ENCODE data around the gene ERBB2. TPM values are rescaled to one million over a fixed set of nuclear protein-coding genes. Genes with fewer than 3 reads are reported as not detected.

Gene ERBB2
- total and polyA plus RNA-seq, 8 donors, result 13.1 to 402 (median 56.5) TPM

DNA sequence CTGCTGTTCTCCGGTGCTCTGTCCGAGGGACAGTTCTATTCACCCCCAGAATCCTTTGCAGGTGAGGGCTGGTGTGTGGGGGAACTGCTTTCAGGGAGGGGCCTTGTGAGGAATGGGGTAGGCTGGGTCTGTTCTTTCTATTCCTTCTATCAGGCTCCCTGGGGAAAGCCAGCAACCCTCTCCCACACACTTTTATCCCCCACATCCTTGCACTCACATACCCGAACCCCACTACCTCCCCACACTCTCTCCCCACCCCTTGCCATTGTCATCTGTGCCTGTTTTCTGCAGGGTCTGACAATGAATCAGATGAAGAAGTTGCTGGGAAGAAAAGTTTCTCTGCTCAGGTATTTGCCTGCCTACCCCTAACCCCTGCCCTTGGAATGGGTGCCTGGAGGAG is 41.1 kb upstream of the ERBB2 start:
- DNase-seq, result no peak
- Histone ChIP-seq H3K9me3 (no peaks in the 10 kb centered on the region), H3K4me3 (no peak overlapping the region), H3K36me3 (peaks cover 21 to 92% (median 83%) of the 10 kb centered on the region in 4 donors), H3K4me1 (peaks cover 31 to 52% (median 44%) of the 10 kb centered on the region in 4 donors), H3K27me3 (no peaks in the 10 kb centered on the region), H3K27ac (peak overlapping the region in 3 of 5 donors; percentile 55 to 82 (median 79))
- 82 to 96% (median 91%) methylated on average over 2 to 3 of the region's 3 CpGs for WGBS, 5 donors
- intact Hi-C loops (cut with DNase I; ENCODE audit: low total_unique reads), result no loop called here
- no peak for TF ChIP-seq POLR2AphosphoS5 (IDR thresholded peaks at IDR 0.05)
- TF ChIP-seq EP300 (IDR thresholded peaks at IDR 0.05), result no peak
- TF ChIP-seq POLR2A (IDR thresholded peaks at IDR 0.05), result no peak
- TF ChIP-seq, protein P1, sequence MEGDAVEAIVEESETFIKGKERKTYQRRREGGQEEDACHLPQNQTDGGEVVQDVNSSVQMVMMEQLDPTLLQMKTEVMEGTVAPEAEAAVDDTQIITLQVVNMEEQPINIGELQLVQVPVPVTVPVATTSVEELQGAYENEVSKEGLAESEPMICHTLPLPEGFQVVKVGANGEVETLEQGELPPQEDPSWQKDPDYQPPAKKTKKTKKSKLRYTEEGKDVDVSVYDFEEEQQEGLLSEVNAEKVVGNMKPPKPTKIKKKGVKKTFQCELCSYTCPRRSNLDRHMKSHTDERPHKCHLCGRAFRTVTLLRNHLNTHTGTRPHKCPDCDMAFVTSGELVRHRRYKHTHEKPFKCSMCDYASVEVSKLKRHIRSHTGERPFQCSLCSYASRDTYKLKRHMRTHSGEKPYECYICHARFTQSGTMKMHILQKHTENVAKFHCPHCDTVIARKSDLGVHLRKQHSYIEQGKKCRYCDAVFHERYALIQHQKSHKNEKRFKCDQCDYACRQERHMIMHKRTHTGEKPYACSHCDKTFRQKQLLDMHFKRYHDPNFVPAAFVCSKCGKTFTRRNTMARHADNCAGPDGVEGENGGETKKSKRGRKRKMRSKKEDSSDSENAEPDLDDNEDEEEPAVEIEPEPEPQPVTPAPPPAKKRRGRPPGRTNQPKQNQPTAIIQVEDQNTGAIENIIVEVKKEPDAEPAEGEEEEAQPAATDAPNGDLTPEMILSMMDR (IDR thresholded peaks at IDR 0.05), result no peak

DNA sequence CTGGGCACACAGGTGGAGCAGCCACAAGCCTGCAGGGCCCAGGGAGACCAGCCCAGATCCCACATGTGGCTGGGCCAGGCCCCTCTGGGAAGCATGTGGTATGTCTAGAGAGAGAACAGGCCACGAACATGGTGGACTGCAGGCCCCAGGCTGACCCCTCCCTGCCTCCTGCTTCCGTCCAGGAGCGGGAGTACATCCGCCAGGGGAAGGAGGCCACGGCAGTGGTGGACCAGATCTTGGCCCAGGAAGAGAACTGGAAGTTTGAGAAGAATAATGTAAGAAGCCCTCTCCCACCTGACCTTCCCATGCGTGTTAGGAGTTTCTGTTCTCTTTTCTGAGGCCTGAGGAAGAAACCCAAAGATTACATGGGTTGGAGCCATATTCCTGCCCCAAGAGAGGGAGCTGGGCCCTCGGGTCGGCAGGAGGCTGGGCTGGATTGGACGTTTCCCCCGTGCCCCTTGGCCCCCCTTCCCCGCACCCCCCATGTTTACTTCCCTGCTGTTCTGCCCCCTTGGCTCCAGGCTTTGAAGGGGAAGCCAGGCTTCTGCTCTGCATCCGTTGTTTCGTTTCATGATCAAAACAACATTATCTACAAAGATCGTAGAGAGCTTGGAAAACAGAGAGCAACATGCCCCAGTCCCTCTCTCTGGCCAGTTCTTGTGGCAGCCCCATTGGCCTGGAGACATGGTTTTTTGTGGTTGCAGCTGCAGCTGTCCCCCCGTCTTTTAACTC is 40.4 kb upstream of the ERBB2 start:
- DNase-seq, result no peak
- no peak for TF ChIP-seq EP300 (IDR thresholded peaks at IDR 0.05)
- TF ChIP-seq POLR2AphosphoS5 (IDR thresholded peaks at IDR 0.05), result no peak
- TF ChIP-seq POLR2A (IDR thresholded peaks at IDR 0.05), result no peak
- TF ChIP-seq, protein P1 (IDR thresholded peaks at IDR 0.05), result no peak
- Histone ChIP-seq H3K9me3 (no peaks in the 10 kb centered on the region), H3K27me3 (no peaks in the 10 kb centered on the region), H3K4me3 (no peak overlapping the region), H3K27ac (peak overlapping the region in 4 of 5 donors; percentile 21 to 82 (median 67)), H3K4me1 (peaks cover 38 to 55% (median 49%) of the 10 kb centered on the region in 4 donors), H3K36me3 (peaks cover 21 to 86% (median 80%) of the 10 kb centered on the region in 4 donors)
- 54 to 67% (median 66%) methylated on average over 14 to 15 of the region's 15 CpGs for WGBS, 5 donors
- intact Hi-C loops (cut with DNase I; ENCODE audit: low total_unique reads), result no loop called here

DNA sequence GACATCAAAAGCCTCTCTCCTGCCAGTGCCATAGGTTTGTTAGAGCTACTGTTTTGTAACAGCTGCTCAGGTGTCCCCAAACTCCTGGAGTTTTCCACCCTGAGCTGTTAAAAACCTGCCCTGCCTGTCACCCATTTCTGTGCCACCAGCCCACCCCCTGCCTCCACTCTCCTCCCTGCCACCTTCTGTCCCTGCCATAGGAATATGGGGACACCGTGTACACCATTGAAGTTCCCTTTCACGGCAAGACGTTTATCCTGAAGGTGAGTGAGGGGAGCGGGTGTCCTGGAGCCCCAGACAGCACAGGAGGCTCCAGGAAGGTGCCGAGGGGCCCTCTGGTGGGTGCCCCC is 39.9 kb upstream of the ERBB2 start:
- Histone ChIP-seq H3K36me3 (peaks cover 21 to 81% (median 74%) of the 10 kb centered on the region in 4 donors), H3K4me3 (no peak overlapping the region), H3K4me1 (peaks cover 43 to 61% (median 54%) of the 10 kb centered on the region in 4 donors), H3K27me3 (peaks cover 0 to 4% (median 0%) of the 10 kb centered on the region in 3 donors), H3K9me3 (no peaks in the 10 kb centered on the region), H3K27ac (peak overlapping the region in 4 of 5 donors; percentile 21 to 82 (median 67))
- WGBS, 5 donors, result 60 to 86% (median 81%) methylated on average over 5 of the region's 5 CpGs
- intact Hi-C loops (cut with DNase I; ENCODE audit: low total_unique reads), result no loop called here
- no peak for DNase-seq
- TF ChIP-seq POLR2A (IDR thresholded peaks at IDR 0.05) (no peak), EP300 (IDR thresholded peaks at IDR 0.05) (no peak), POLR2AphosphoS5 (IDR thresholded peaks at IDR 0.05) (no peak)
- TF ChIP-seq, protein P1 (IDR thresholded peaks at IDR 0.05), result no peak

DNA sequence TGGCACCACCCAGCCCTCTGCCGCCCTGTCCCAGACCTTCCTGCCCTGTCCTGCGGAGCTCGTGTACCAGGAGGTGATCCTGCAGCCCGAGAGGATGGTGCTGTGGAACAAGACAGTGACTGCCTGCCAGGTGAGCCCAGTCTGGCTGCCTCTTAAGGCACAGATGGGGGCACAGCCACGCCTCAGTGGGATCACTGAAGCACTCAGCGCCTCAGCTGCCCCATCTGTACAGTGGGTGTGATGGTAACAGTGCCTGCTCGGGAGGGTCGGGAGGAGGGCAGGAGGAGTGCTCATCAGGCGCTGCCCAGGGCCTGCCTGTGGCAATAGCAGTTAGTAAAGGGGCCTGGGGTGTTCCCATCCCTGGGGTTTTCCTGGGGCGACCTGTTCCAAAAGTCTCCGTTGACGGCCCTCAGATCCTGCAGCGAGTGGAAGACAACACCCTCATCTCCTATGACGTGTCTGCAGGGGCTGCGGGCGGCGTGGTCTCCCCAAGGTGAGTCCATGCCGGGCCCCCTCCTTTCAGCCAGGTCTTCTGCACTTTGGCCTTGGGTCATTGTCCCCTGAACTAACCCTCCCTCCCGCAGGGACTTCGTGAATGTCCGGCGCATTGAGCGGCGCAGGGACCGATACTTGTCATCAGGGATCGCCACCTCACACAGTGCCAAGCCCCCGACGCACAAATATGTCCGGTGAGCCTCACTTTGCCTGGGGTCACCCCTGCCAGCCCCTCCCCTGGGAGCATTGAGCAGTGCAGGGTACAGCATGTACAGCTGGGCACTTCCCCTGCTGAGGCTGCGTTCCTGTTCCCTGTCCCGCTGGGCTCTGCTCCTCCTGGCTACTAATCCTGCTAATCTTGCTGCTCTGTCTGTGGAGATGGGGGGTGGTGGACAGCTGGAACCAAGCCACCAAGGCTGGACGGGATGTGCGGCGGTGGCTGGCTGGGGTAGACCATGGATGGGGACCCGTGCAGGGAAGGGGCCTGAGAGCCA is 39.2 kb upstream of the ERBB2 start:
- intact Hi-C loops (cut with DNase I; ENCODE audit: low total_unique reads), result no loop called here
- Histone ChIP-seq H3K4me1 (peaks cover 44 to 65% (median 60%) of the 10 kb centered on the region in 4 donors), H3K36me3 (peaks cover 21 to 74% (median 72%) of the 10 kb centered on the region in 4 donors), H3K27me3 (peaks cover 0 to 11% (median 0%) of the 10 kb centered on the region in 3 donors), H3K4me3 (no peak overlapping the region), H3K9me3 (no peaks in the 10 kb centered on the region), H3K27ac (peak overlapping the region in 3 of 5 donors; percentile 79 to 82 (median 81))
- WGBS, 5 donors, result 77 to 87% (median 83%) methylated on average over 20 to 35 of the region's 35 CpGs
- TF ChIP-seq EP300 (IDR thresholded peaks at IDR 0.05) (no peak), POLR2A (IDR thresholded peaks at IDR 0.05) (no peak)
- no peak for DNase-seq
